GM03348 (cell line): ENCODE data around the gene COA3.
"Not testable (repeated sequence)": the region's sequence is repeated elsewhere in the genome, so short reads cannot be mapped to it uniquely, and the experiment has no call there.

Source experiments
- DNase-seq: peaks from one replicate; pipeline ENCODE4 v3.0.0; 2012; ENCODE audit warnings: low spot score

COA3 gene

GRCh38 chr17:42781639-42782165 lies 16.8 kb downstream of the COA3 start:
- DNase-seq: no peak

- peak; percentile 54 for DNase-seq
These were observed 17.5 kb downstream of the COA3 start for GRCh38 chr17:42780851-42781638.

DNA sequence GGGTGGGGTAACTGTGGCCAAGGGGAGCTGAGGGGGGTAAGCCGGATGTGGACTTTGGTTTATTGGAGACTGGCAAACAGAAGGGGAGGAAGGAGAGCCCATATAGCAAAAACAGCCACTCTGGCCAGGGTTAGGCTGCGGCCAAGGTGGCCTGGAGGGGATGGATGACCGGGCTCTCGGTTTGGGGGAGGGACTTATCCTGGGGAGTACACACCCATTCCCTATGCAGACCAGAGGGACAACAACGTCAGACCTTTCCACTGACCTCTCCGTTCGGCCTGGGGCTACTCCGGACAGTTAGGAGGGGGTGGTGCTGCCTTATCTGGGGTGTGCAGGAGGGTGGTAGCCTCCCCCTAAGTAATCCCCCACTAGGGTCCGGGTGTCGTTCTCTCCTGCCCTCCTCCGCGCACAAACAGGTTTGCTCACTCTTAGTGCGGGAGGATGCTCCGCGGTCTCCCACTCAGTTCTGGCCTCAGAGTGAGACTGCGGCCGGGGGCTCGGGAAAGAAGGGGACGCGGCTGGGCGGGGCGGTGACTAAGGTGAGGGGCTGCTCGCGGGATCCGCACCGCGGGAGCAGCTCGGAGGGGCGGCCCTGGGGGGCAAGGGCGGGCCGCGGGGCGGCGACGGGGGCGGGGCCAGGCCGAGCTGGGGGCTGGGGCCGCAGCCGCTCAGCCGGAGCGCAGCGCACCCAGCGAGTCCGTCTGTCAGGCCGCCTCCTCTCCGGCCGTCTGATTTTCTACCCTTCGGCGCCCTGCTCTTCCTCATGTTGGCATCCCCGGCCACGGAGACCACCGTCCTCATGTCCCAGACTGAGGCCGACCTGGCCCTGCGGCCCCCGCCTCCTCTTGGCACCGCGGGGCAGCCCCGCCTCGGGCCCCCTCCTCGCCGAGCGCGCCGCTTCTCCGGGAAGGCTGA lies 18.3 kb downstream of the COA3 start, which contains the start of gene WNK4:
TSS of gene WNK4 (plus strand) at position 675 of the 915 bp plus-strand sequence. CDS start at position 764, 89 bp downstream.
- DNase-seq: peak; percentile 92

DNA sequence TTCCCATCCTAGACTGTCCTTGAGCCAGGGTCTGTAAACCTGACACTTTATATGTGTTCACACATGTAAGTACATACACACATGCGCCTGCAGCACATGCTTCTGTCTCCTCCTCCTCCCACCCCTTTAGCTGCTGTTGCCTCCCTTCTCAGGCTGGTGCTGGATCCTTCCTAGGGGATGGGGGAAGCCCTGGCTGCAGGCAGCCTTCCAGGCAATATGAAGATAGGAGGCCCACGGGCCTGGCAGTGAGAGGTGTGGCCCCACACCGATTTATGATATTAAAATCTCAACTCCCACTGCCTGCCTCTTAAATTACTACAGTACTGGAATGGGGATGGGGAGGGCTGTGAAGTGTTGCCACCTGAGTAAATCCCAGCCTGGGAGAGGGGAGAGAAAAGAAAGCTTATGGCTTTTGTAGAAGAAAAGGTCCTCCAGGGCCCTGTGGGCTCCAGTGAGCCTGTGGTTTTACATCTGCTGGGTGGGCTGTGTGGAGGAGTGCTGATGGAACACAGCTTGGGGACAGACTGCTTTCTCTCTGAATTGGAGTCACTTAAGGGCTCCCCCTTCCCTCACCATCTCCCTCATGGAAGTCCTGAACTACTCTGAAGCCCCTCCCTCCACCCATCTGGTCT lies 19.1 kb downstream of the COA3 start:
- DNase-seq: no peak

DNA sequence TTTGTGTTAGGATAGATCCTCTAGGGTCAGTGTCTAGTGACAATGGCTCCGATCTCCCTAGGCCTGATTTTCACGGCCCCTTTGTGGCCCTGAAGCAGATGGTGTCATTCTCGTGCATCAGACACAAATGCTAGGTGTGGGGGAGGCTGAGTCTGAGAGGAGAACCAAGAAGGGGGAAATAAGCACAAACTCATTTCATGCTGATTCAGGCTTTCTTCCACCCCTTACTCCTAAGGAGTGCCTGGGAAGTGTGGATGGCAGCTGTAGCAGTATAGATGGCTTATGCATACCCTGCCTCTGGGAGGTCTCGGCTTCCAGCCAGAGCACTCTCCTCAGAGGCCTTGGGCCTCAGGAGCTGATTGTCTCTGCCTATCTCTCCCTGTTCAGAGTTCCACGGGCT lies 19.9 kb downstream of the COA3 start:
- no peak for DNase-seq

DNA sequence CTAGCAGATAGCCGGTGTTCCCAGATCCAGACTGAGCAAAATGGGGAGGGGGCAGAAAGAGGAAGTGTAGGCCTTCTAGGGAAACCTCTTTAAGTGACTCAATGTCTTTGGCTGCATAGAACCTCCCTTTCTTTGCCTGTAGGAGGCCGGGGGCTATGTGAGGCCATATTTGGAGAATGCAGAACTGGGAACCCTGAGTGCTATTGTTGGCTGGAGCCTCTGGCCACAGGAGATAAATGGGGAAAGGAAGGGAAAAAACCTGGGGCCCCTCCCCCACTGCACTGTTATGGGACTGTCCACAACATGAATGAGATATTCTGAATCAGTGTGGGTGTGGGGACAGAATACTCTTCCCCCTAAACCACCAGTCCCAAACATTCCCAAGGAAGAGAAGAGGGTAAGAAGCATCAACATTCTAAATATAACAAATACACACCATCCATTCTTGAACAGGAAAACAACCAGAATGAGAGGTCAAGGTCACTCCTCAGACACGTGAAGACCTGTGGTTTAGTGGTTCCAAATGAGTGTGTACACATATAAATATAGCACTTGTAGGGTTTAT lies 22.9 kb downstream of the COA3 start:
- no peak for DNase-seq

DNA sequence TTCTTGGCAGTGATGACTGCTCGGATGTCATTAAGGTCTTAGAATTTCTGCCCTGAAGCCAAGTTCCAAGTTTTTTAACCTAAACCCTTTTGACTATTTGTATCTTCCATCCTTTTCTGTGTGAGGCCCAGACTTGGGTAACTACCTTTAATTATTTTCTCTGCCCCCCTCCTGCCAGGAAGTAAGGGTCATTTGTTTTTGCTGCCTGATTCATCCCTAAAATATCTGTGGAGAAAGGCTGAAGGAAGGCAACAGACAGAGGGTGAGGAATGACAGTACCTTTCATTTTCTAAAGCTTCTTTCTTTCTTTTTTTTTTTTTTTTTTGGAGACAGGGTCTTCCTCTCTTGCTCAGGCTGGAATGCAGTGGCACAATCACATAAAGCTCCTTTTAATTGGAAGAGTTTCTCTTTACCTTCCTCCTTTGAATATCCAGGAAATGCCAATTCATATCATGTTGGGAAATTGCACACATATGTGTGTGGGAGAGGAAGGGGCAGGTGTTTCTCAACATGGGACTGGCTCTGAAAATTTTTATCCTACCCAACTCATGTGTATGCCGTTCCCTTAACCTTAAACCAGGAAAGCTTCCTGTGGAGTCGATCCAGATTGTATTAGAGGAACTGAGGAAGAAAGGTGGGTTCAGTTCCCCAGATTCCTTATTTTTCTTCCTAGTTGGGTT lies 24.3 kb downstream of the COA3 start:
- peak; percentile 43 for DNase-seq

GRCh38 chr17:42773290-42774035 lies 25.0 kb downstream of the COA3 start, which contains the start of gene VPS25:
VPS25 (plus strand) TSS chr17:42773449; CDS start chr17:42773476, 27 bp downstream.
- DNase-seq: peak; percentile 88

DNA sequence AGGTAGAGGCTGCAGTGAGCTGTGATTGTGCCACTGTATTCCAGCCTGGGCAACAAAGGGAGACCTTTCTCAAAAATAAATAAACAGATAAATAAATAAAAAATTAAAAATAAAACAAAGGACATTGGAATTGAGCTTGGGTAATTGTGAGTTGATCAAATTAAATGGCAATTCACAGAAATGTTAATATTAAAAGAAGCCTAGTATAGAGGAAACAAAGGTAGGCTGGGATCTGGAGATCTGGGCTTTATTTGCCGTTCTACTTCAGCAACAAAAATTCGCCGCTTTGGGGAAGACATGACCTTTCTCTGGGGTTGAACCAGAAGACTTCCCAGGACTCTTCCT lies 25.6 kb downstream of the COA3 start:
- no peak for DNase-seq

DNA sequence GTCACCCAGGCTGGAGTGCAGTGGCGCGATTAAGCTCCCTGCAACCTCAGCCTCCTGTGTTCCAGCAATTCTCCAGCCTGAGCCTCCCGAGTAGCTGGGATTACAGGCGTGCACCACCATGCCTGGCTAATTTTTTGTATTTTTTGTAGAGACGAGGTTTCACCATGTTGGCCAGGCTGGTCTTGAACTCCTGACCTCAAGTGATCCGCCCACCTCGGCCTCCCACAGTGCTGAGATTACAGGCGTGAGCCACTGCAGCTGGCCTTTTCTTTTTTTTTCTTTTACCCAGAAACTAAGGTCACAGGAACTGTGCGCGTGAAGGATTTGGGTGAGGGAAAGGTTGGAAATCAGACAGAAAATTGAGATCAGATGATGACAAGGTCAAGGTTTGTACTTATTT lies 28.5 kb downstream of the COA3 start:
- DNase-seq: not testable (repeated sequence)

DNA sequence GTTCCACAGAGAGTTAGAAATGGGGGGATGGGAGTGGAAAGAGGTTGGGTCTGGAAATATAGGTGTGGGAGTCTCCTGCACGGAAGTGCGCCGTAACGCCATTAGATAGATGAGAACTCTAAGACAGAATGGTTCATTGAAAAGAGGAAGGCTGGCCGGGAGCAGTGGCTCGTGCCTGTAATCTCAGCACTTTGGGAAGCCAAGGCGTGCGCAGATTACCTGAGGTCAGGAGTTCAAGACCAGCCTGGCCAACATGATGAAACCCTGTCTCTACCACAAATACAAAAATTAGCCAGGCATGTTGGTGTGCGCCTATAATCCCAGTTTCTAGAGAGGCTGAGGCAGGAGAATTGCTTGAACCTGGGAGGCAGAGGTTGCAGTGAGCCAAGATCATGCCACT lies 30.5 kb downstream of the COA3 start:
- DNase-seq: not testable (repeated sequence)

- DNase-seq: no peak
These were observed 31.0 kb downstream of the COA3 start for GRCh38 chr17:42767512-42767911.

DNA sequence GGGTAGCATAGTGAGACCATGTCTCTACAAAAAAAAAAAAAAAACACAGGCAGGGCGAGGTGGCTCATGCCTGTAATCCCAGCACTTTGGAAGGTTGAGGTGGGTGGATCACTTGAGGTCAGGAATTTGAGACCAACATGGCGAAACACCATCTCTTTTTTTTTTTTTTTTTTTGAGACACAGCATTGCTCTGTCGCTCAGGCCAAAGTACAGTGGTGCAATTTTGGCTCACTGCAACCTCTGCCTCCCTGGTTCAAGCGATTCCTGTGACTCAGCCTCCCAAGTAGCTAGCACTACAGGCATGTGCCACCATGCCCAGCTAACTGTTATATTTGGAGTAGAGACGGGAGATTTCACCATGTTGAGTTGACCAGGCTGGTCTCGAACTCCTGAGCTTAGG lies 32.4 kb downstream of the COA3 start:
- no peak for DNase-seq

GRCh38 chr17:42761638-42762037 lies 36.9 kb downstream of the COA3 start:
- no peak for DNase-seq

- peak; percentile 73 for DNase-seq
These were observed 37.6 kb downstream of the COA3 start, which contains the start of gene RAMP2 for GRCh38 chr17:42760652-42761581. RAMP2 (plus strand) TSS chr17:42761227; CDS start chr17:42761262, 35 bp downstream.

DNA sequence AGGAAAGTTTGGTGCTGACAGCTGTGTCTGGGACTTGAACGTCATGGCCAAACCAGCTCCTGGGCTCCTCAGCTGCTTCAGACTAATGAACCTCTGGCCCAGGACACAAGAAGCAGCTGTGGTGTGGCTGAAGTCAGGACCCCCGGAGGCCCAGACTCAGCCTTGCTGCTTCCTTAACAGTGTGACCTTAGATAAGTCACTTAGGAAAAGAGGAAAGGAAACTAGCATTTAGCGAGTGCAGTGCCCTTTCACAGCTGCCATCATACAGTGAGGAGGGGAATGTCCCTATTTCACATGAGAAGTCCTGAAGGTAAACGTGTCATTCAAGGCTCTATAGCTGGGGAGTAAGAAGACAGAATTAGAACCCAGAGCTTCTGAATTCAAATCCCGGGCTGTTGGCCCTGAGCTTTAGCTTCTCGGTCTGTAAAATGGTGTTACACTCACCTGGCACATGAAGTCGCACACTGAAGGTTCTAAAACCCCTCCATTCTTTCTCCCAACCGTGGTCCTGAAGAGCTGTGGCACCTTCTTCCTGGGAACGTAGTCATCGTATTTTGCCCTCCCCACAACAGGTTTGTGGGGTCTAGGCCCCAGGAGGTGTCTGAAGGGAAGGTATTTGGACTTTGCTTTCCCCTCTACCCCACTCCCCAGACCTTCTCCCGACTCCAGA lies 38.4 kb downstream of the COA3 start:
- no peak for DNase-seq

GRCh38 chr17:42754782-42755181 lies 43.7 kb downstream of the COA3 start:
- no peak for DNase-seq

- no peak for DNase-seq
These were observed 46.9 kb downstream of the COA3 start for GRCh38 chr17:42751628-42752027.
